HG03135 (cell line): Measurements from ENCODE around the gene TREML2.
"Not testable (repeated sequence)": the region's sequence is repeated elsewhere in the genome, so short reads cannot be mapped to it uniquely, and the experiment has no call there.

Source experiments
- ATAC-seq: cut with Tn5 transposase; IDR thresholded peaks from one replicate; pipeline ENCODE4 v1.9.1; 2021; ENCODE audit warnings: mild to moderate bottlenecking, moderate library complexity; ENCODE audit not compliant: unreplicated experiment

The TREML2 gene

GRCh38 chr6:41209547-41210320 lies 8.8 kb upstream of the TREML2 start:
- ATAC-seq: no peak

- no peak for ATAC-seq
These were observed 7.6 kb upstream of the TREML2 start for GRCh38 chr6:41208439-41209106.

- no peak for ATAC-seq
These were observed 3.2 kb upstream of the TREML2 start for GRCh38 chr6:41204156-41204555.

- no peak for ATAC-seq
These were observed 820 bp upstream of the TREML2 start for GRCh38 chr6:41201764-41202173.

GRCh38 chr6:41200296-41200900 lies 551 bp downstream of the TREML2 start:
- ATAC-seq: no peak

- no peak for ATAC-seq
These were observed 1.2 kb downstream of the TREML2 start for GRCh38 chr6:41199552-41200246.

GRCh38 chr6:41197234-41197633 lies 3.7 kb downstream of the TREML2 start:
- ATAC-seq: no peak

GRCh38 chr6:41194386-41194785 lies 6.6 kb downstream of the TREML2 start:
- ATAC-seq: no peak

GRCh38 chr6:41193884-41194283 lies 7.1 kb downstream of the TREML2 start:
- ATAC-seq: no peak

GRCh38 chr6:41193171-41193734 lies 7.7 kb downstream of the TREML2 start:
- ATAC-seq: no peak

- no peak for ATAC-seq
These were observed 9.4 kb downstream of the TREML2 start for GRCh38 chr6:41191569-41191968.

- ATAC-seq: no peak
These were observed 10.2 kb downstream of the TREML2 start for GRCh38 chr6:41190791-41191190.

- ATAC-seq: no peak
These were observed 11.0 kb downstream of the TREML2 start for GRCh38 chr6:41189967-41190366.

GRCh38 chr6:41189046-41189445 lies 11.9 kb downstream of the TREML2 start:
- ATAC-seq: not testable (repeated sequence)

GRCh38 chr6:41187924-41188886 lies 12.7 kb downstream of the TREML2 start:
- ATAC-seq: no peak

GRCh38 chr6:41186031-41186562 lies 14.9 kb downstream of the TREML2 start:
- no peak for ATAC-seq

- ATAC-seq: no peak
These were observed 16.2 kb downstream of the TREML2 start for GRCh38 chr6:41184761-41185160.

GRCh38 chr6:41182069-41183034 lies 18.6 kb downstream of the TREML2 start:
- no peak for ATAC-seq

- ATAC-seq: no peak
These were observed 19.4 kb downstream of the TREML2 start for GRCh38 chr6:41181566-41181965.
